Glutamatergic neuron (in vitro differentiated cells): ENCODE measurements around the gene MCAM. TPM values are rescaled to one million over a fixed set of nuclear protein-coding genes. Genes with fewer than 3 reads are reported as not detected.

Experiments used
- DNase-seq: peaks from one replicate; pipeline ENCODE4 v3.0.0; 2022
- H3K27ac Mint-ChIP-seq: one replicate; pipeline ENCODE4 v1.8.0; 2020; ENCODE audit warnings: mild to moderate bottlenecking, mixed read lengths, inconsistent platforms; ENCODE audit not compliant: unreplicated experiment
- H3K27me3 Mint-ChIP-seq: one replicate; pipeline ENCODE4 v1.8.0; 2020; ENCODE audit warnings: mild to moderate bottlenecking, moderate library complexity, mixed read lengths, inconsistent platforms; ENCODE audit not compliant: unreplicated experiment
- H3K36me3 Mint-ChIP-seq: one replicate; pipeline ENCODE4 v1.8.0; 2020; ENCODE audit warnings: mild to moderate bottlenecking, mixed read lengths, inconsistent platforms; ENCODE audit not compliant: unreplicated experiment
- H3K4me1 Mint-ChIP-seq: one replicate; pipeline ENCODE4 v1.8.0; 2020; ENCODE audit warnings: mild to moderate bottlenecking, low read depth, mixed read lengths, inconsistent platforms; ENCODE audit not compliant: unreplicated experiment
- H3K4me3 Mint-ChIP-seq: one replicate; pipeline ENCODE4 v1.8.0; 2020; ENCODE audit warnings: mild to moderate bottlenecking, mixed read lengths, inconsistent platforms; ENCODE audit not compliant: unreplicated experiment
- H3K9me3 Mint-ChIP-seq: one replicate; pipeline ENCODE4 v1.8.0; 2020; ENCODE audit warnings: mild to moderate bottlenecking, moderate library complexity, mixed read lengths, inconsistent platforms; ENCODE audit not compliant: unreplicated experiment
- total RNA-seq: library from RNA; stranded (reverse); fragmentation: NEBNext Ultra II Directional; extraction: Animal tissue kit (Norgen Biotek cat#: 25700); gene quantifications from one replicate; pipeline ENCODE4 v1.2.1, GENCODE V29; 2021; ENCODE audit not compliant: unreplicated experiment
- TF ChIP-seq, protein P1 (sequence below): fragments of 200-600 bp; sonication (generic); IDR thresholded peaks from one replicate; pipeline ENCODE4 v1.5.0; 2021; ENCODE audit not compliant: partially characterized antibody, unreplicated experiment

Gene MCAM
- total RNA-seq, 1 donor from 2014 or later = 11.4 TPM

DNA sequence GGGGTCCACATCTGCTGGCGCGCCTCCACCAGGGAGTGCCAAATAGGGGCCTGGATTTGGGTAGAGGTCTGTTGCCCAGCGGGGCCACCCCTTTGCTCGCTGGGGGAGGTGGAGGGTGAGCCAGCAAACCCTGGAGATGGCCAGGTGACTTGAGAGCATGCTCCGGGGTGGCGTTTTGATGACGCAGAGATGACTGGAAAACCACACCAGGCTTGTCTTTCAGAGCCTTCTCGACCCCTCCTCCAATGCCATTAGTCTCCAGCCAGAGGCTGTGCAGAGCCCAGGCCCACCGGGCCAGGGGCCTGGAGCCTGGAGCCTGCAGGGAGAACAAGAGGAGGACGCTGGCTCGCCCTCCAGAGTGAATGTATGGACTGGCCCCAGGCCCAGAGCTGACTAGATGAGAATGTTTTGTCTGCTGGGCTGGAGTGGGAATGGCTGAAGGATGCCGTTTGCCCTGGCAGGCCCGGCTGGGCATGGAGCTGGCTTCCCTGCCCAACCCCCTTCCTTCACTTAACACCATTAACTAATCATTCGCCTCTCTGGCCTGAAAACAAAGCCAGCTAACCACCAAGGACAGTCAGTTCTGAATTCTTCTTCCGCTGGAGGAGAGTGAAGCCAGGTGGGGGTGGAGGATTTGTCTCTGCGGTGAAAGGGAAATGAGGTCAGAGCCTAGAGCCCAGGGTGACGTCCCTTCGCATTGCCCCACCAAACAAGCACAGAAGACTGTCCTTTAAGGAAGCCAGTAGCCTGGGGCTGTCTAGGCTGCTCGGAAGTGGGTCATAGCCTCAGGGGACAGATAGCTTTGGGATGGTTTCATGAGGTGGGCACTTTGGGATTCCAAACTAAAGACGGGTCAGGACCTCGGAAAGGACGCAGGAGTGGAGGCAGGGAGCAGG, 1.6 kb upstream of the MCAM start:
- H3K27me3 Mint-ChIP-seq = peaks cover 3% of the 10 kb centered on the region
- H3K4me1 Mint-ChIP-seq = peaks cover 5% of the 10 kb centered on the region
- H3K27ac Mint-ChIP-seq = peak overlapping the region; percentile 55
- no peaks in the 10 kb centered on the region for H3K36me3 Mint-ChIP-seq
- no peaks in the 10 kb centered on the region for H3K9me3 Mint-ChIP-seq
- no peak overlapping the region for H3K4me3 Mint-ChIP-seq
- TF ChIP-seq, protein P1, sequence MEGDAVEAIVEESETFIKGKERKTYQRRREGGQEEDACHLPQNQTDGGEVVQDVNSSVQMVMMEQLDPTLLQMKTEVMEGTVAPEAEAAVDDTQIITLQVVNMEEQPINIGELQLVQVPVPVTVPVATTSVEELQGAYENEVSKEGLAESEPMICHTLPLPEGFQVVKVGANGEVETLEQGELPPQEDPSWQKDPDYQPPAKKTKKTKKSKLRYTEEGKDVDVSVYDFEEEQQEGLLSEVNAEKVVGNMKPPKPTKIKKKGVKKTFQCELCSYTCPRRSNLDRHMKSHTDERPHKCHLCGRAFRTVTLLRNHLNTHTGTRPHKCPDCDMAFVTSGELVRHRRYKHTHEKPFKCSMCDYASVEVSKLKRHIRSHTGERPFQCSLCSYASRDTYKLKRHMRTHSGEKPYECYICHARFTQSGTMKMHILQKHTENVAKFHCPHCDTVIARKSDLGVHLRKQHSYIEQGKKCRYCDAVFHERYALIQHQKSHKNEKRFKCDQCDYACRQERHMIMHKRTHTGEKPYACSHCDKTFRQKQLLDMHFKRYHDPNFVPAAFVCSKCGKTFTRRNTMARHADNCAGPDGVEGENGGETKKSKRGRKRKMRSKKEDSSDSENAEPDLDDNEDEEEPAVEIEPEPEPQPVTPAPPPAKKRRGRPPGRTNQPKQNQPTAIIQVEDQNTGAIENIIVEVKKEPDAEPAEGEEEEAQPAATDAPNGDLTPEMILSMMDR = no peak
- no peak for DNase-seq

- Mint-ChIP-seq H3K4me1 (peaks cover 5% of the 10 kb centered on the region), H3K27ac (no peak overlapping the region), H3K27me3 (peaks cover 3% of the 10 kb centered on the region), H3K9me3 (no peaks in the 10 kb centered on the region), H3K4me3 (peak overlapping the region; percentile 28), H3K36me3 (no peaks in the 10 kb centered on the region)
- TF ChIP-seq, protein P1 = no peak
- DNase-seq = no peak
Observed at GRCh38 chr11:119317592-119318239, 786 bp upstream of the MCAM start.

GRCh38 chr11:119316016-119316728, 758 bp downstream of the MCAM start:
- TF ChIP-seq, protein P1 = no peak
- Mint-ChIP-seq H3K27ac (no peak overlapping the region), H3K27me3 (peaks cover 3% of the 10 kb centered on the region), H3K9me3 (no peaks in the 10 kb centered on the region), H3K4me3 (peak overlapping the region; percentile 74), H3K36me3 (no peaks in the 10 kb centered on the region), H3K4me1 (peaks cover 5% of the 10 kb centered on the region)
- no peak for DNase-seq

DNA sequence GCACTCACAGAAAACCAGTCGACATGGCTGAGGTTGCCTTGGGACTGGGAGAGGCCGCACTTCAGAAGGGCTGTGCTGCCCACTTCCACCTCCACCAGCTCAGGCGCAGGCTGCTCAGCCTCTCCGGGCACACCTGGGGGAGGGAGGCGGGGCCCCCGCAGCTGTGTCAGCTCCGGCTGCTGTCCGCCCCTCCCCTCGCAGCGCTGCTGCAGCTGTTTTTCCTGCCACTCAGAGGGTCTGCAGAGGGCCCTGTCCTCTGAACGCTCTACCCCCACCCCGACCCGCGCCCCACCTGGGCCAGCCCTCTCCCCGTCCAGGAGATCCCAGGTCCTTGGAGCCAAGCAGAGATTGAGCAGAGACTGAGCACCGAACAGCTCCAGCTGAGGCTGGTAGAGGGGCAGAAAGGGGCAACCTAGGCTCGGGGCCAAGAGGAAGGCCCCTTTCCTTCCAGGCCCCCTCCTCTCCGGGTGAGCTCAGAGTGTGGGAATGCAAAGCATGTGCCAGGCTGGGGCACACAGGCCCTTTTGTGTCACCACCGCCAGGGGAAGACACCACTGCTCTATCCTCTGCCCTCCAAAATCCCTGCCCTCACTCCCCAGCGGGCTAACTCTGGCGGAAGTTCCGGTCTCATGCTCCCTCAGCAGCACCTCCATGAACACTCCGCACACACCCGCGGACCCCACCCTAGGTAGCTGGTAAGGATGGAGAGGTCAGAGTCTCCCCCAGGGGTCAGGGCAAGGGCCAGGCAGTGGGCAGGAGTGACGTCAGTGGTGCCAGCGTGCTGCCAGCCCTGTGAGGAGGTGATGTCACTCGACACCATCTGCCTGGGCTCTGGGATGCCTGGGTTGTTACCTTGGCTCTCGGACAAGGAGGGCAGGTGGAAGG, 1.6 kb downstream of the MCAM start:
- H3K4me1 Mint-ChIP-seq = peaks cover 5% of the 10 kb centered on the region
- TF ChIP-seq, protein P1 = no peak
- H3K9me3 Mint-ChIP-seq = no peaks in the 10 kb centered on the region
- peak overlapping the region; percentile 30 for H3K4me3 Mint-ChIP-seq
- DNase-seq = no peak
- no peaks in the 10 kb centered on the region for H3K36me3 Mint-ChIP-seq
- no peak overlapping the region for H3K27ac Mint-ChIP-seq
- peaks cover 3% of the 10 kb centered on the region for H3K27me3 Mint-ChIP-seq
